ENCODE measurements around the gene KRT81.

GRCh38 chr12:52320784-52321400, 29.6 kb upstream of the KRT81 start, which contains the start of gene KRT83:
- TF ChIP-seq CTCF (IDR thresholded peaks at IDR 0.05), result no peak
- TF ChIP-seq POLR2A (IDR thresholded peaks at IDR 0.05; ENCODE audit: low read depth), result no peak

Data from esophagus muscularis mucosa (tissue), 3 donors.